Measurements from ENCODE around the gene CFAP97D2.

Gene CFAP97D2

GRCh38 chr13:114199954-114200353, 20.9 kb downstream of the CFAP97D2 start:
- no peak overlapping the region for H3K27ac ChIP-seq
- no peak for TF ChIP-seq CTCF (IDR thresholded peaks at IDR 0.05)
- no peak for TF ChIP-seq ZFX (IDR thresholded peaks at IDR 0.05; ENCODE audit: borderline replicate concordance)

- no peak overlapping the region for H3K27ac ChIP-seq
- TF ChIP-seq CTCF (IDR thresholded peaks at IDR 0.05) (no peak), ZFX (IDR thresholded peaks at IDR 0.05; ENCODE audit: borderline replicate concordance) (no peak)
Observed at GRCh38 chr13:114200399-114200911, 21.4 kb downstream of the CFAP97D2 start.

- TF ChIP-seq ZFX (IDR thresholded peaks at IDR 0.05; ENCODE audit: borderline replicate concordance) = no peak
- TF ChIP-seq CTCF (IDR thresholded peaks at IDR 0.05) = no peak
- H3K27ac ChIP-seq = no peak overlapping the region
Observed at GRCh38 chr13:114202581-114202980, 23.5 kb downstream of the CFAP97D2 start.

- TF ChIP-seq ZFX (IDR thresholded peaks at IDR 0.05; ENCODE audit: borderline replicate concordance) = no peak
- TF ChIP-seq CTCF (IDR thresholded peaks at IDR 0.05) = no peak
- H3K27ac ChIP-seq = no peak overlapping the region
Observed at GRCh38 chr13:114203536-114203935, 24.5 kb downstream of the CFAP97D2 start.

GRCh38 chr13:114204894-114205293, 25.8 kb downstream of the CFAP97D2 start:
- no peak overlapping the region for H3K27ac ChIP-seq
- TF ChIP-seq CTCF (IDR thresholded peaks at IDR 0.05) (no peak), ZFX (IDR thresholded peaks at IDR 0.05; ENCODE audit: borderline replicate concordance) (no peak)

GRCh38 chr13:114208134-114208533, 29.1 kb downstream of the CFAP97D2 start:
- H3K27ac ChIP-seq = no peak overlapping the region
- TF ChIP-seq CTCF (IDR thresholded peaks at IDR 0.05) = no peak
- TF ChIP-seq ZFX (IDR thresholded peaks at IDR 0.05; ENCODE audit: borderline replicate concordance) = no peak

- TF ChIP-seq ZFX (IDR thresholded peaks at IDR 0.05; ENCODE audit: borderline replicate concordance) (no peak), CTCF (IDR thresholded peaks at IDR 0.05) (no peak)
- H3K27ac ChIP-seq = no peak overlapping the region
Observed at GRCh38 chr13:114211446-114212157, 32.5 kb downstream of the CFAP97D2 start.

All from 22Rv1 (cell line).